UCSD-AML1 (cell line): ENCODE measurements around the gene ATP6AP2.
"Not testable (repeated sequence)": the region's sequence is repeated elsewhere in the genome, so short reads cannot be mapped to it uniquely, and the experiment has no call there.

ENCODE experiments used
- DNase-seq: peaks from one replicate; lab custom pipeline; 2025; ENCODE audit not compliant: unreplicated experiment; lab: John Stamatoyannopoulos, UW

The ATP6AP2 gene, protein sequence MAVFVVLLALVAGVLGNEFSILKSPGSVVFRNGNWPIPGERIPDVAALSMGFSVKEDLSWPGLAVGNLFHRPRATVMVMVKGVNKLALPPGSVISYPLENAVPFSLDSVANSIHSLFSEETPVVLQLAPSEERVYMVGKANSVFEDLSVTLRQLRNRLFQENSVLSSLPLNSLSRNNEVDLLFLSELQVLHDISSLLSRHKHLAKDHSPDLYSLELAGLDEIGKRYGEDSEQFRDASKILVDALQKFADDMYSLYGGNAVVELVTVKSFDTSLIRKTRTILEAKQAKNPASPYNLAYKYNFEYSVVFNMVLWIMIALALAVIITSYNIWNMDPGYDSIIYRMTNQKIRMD

DNA sequence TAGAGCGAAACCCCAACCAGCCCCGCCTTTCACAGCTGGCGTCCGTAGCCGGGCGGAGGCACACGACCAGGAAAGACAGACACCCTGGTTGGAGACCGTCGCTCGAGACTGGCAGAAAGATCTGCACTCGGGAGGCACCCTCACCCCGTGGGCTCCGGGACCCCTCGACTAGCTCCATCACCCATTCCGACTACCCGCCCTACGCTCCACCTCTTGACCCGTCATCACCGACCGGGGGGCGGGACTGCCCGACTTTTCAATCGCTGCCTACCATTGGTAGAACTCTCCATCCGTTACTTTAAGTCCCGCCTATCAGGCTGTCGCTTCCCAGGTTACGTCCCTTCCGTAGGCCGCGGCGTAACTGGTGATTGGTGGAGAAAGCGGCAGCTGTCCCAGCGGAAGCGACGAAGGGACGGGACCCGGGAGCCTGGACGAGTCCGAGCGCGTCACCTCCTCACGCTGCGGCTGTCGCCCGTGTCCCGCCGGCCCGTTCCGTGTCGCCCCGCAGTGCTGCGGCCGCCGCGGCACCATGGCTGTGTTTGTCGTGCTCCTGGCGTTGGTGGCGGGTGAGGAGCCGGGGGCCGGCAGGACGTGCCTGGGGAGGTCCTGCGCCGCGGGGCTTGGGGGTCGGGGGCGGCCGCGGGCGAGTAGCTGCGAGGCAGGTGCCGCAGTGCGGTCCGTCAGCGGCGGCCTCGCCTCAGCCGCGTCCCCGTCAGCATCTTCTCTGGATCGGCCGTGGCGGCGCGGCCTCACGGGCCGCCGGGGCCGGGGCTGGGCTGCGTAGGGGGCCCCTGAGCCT lies at the start of gene ATP6AP2:
TSS of gene ATP6AP2 (plus strand) at position 434 of the 799 bp plus-strand sequence. CDS start at position 530, 96 bp downstream.
- peak; percentile 88 for DNase-seq

DNA sequence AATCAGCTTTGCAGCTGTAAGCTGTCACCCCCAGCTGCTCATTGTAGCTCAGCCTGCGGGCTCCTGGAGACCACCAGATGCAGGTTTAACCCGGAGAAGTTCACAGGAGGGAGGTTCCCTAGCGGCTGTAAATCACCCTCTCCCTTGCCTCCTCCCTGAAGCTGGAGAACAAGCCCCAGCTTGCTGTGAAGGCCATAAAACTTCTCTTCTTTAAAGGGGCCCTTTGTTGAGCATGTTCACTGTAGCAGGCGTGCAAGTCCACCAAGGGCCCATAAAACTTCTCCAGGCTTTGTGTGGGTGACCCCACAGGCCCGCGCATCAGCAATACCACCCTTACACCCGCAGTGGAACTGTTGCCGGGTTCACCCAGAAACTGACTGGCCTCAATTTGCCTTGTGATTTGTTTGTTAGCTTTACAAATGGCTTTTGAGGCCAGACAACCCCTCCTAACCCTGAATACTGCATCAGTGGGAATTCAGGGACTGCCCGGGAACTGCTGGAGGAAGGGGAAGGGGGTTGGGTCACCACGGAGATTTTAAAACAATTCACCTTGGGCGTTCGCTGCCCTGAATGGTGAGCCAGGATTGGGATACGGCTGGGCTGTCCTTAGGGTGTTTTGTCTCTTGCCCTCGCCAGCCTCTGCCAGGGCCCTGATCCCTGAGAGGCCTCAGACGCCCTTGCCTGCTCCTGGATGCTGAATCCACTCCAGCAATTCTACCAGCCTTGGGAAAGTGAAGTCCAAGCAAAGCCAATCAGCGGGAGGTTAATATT lies 49.5 kb upstream of the ATP6AP2 start:
- DNase-seq: no peak

GRCh38 chrX:40537310-40537709 lies 43.5 kb upstream of the ATP6AP2 start:
- DNase-seq: no peak

- DNase-seq: no peak
Measured at GRCh38 chrX:40538406-40538805, 42.4 kb upstream of the ATP6AP2 start.

- peak; percentile 75 for DNase-seq
Measured at GRCh38 chrX:40539214-40540142, 41.3 kb upstream of the ATP6AP2 start.

- DNase-seq: no peak
Measured at GRCh38 chrX:40542208-40542607, 38.6 kb upstream of the ATP6AP2 start.

DNA sequence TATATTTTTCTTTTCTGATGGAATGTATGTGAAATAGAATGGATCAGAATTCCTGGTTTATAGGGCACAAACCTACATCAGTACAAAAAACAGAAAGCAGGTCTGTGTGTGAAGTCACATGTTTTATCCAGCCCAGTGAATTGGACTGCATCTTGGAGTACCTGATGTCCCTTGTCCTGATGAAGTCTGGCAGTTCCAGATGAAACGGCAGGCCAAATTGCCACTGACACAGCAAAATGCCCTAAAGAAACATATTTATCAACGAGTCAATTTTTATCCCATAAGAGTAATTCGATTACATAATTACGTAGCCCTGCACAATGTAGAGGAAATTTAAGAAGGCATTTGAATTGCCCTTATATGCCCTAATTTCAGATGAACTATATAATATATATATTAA lies 37.8 kb upstream of the ATP6AP2 start:
- no peak for DNase-seq

DNA sequence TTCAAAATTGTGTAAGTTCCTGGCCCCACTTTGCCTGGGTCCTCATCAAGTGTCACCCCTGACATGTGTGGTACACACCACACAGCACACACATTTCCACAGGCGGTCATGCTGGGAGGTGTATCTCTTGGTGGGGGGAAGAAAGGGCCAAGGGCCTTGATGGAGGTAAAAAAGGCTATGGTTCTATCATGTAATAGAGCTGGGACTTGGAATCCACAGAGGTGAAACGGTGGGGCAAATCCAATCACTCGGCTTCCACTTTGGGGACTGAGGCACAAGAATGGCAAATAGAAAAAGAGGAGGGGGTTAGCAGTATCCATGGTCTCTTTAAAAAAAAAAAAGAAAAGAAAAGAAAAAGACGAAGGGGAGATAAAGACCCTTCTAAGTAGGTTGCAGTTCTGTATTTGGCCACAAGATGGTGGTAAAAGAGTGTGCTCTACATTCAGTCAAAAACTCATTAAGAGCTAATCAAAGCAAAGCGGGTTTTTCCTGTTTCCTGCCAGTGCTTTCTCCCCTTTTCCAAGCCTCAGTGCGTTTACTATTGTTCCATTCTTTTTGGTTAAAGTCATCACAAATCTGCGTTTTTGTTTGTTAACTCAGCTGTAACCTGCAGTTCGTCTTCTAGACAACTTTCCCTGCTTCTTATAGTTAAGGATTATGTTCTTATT lies 37.0 kb upstream of the ATP6AP2 start:
- no peak for DNase-seq

- no peak for DNase-seq
Measured at GRCh38 chrX:40544343-40545266, 36.2 kb upstream of the ATP6AP2 start.

DNA sequence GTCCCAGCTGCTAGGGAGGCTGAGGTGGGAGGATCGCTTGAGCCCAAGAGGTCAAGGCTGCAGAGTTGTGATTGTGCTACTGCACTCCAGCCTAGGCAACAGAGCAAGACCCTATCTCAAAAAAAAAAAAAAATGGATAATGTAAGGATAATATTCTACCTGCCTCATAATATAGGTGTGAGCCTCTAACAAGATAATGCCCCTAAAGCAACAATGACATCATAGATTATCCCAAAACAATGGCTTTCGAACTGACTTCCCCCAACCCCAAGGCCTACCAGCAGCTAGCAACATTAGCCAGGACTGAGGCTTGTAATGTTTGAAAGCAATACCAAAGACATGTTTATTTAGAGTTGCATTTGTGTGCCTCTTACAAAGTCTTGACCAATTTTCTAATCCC lies 33.9 kb upstream of the ATP6AP2 start:
- no peak for DNase-seq

GRCh38 chrX:40550066-40550465 lies 30.7 kb upstream of the ATP6AP2 start:
- DNase-seq: no peak

GRCh38 chrX:40552768-40553167 lies 28.0 kb upstream of the ATP6AP2 start:
- no peak for DNase-seq

DNA sequence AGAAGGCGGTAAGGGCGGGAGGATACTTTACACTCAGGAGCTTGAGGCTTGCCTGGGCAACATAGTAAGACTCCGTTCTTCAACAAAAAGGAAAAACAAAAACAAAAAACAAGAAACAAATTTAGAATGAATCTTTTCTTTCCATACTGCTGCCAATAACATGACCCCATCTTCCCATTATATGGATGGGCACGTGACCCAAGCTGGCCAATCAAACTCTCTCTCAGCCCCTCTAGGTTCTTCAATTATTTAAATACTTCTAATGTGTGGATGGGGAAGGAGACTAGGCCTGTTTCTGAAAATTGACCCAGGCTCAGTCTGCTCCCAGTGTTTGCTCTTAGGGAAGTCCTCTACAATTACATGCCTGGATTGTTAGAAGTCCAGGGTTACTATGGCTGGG lies 22.2 kb upstream of the ATP6AP2 start:
- DNase-seq: no peak

GRCh38 chrX:40563784-40564183 lies 17.0 kb upstream of the ATP6AP2 start:
- no peak for DNase-seq

DNA sequence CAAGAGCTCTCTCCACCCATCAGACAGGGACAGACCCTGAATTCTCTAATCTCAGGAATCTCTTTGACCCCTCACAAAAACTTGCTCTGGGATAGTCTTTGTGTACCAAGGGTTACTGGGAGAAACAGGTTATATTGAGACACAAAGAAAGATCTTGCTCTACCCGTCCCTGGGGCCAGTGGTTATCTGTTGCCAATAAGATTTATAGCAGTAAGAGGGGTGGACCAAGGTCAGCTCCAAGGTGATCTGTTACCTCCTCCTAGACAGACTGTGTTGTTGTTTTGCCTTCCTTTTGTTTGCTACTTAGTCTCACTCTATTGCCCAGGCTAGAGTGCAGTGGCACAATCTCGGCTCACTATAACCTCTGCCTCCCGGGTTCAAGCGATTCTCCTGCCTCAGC lies 16.3 kb upstream of the ATP6AP2 start:
- no peak for DNase-seq

DNA sequence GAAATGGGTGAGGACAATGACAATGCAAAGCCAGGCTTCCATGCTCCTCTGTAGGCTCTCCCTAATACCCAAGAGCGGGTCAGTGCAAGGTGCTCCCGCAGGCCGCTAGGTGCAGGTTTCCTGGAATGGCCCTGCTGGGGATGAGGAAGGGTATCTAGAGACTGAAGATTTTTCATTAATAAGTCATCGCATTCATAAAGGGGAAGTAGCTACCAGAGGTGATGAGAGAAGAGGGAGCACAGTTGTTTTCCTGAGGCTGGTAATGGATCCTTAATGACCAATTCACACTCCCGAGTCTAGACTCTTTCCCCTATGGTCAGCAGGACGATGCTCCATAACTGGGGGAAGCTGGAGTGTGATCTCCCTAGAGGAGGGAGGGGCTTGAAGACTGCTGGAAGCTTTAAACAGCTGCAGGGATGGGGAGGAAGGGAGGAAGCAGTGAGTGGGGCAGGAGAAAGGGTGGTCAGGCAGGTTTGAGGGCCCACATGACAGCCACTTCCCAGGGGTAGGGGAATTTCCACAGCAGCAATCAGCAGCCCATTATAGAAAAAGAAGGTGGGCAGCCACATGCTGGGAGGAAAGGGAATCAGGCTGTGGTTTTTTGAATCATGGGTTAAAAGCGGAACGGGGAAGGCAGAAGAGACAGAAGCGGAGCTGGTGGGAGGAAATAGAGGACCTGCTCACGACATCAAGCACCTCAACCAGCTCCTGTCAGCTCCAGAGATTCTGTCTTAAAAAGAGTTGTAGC lies 10.2 kb upstream of the ATP6AP2 start:
- peak; percentile 49 for DNase-seq

- DNase-seq: not testable (repeated sequence)
Measured at GRCh38 chrX:40571164-40571563, 9.6 kb upstream of the ATP6AP2 start.

- no peak for DNase-seq
Measured at GRCh38 chrX:40571600-40571999, 9.2 kb upstream of the ATP6AP2 start.
